ENCODE results near the gene HAL. TPM values are rescaled to one million over a fixed set of nuclear protein-coding genes. Genes with fewer than 3 reads are reported as not detected.

Gene HAL
- total RNA-seq, 2 experiments from 2014 or later, result 0.25 to 0.95 TPM

DNA sequence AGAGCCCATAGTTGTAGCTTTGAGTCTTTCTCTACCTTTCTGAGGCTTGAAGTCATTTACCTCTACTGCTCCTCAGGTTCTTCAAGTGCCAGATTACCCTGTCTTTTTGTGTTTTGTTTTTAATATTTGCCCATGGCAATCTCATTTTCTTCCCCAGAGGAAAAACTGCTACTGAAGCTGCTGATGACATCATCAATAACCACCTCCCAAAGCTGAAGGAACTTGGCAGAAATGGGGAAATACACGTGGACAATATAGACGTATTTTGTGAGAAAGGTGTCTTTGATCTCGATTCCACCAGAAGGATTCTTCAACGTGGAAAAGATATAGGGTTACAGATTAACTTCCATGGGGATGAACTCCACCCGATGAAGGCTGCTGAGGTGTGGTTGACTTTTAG lies 35.9 kb downstream of the HAL start:
- no peaks in the 10 kb centered on the region for H3K4me1 Mint-ChIP-seq (ENCODE audit: low read depth)
- ChIA-PET CTCF (interaction anchor here (1.1 kb wide), 1 partner anchor 149 kb away, joined by 3 read pairs; no protein-coding TSS in a partner anchor), POLR2A (no interaction called here)
- H3K27ac Mint-ChIP-seq, result no peak overlapping the region
- no peaks in the 10 kb centered on the region for H3K9me3 ChIP-seq (ENCODE audit: control insufficient read depth in 1 of 2, insufficient read depth in 1 of 2, low read length in 2 of 2)
- H3K36me3 Mint-ChIP-seq (ENCODE audit: low read depth), result peaks cover 5% of the 10 kb centered on the region
- no peak for DNase-seq
- TF ChIP-seq CTCF (IDR thresholded peaks at IDR 0.05), result no peak
- intact Hi-C loops (cut with DNase I, micrococcal nuclease), result no loop called here
- no peak overlapping the region for H3K27ac ChIP-seq (ENCODE audit: low read depth in 1 of 2, low read length in 2 of 2)
- H3K4me3 ChIP-seq (ENCODE audit: low read length), result no peak overlapping the region
- H3K27me3 Mint-ChIP-seq, result no peaks in the 10 kb centered on the region
- no peaks in the 10 kb centered on the region for H3K9me3 Mint-ChIP-seq
- H3K36me3 ChIP-seq (ENCODE audit: insufficient read depth, low read length), result no peaks in the 10 kb centered on the region
- H3K4me1 ChIP-seq (ENCODE audit: insufficient read depth, low read length), result no peaks in the 10 kb centered on the region
- ATAC-seq (ENCODE audit: poor library complexity), result no peak
- H3K27me3 ChIP-seq (ENCODE audit: control insufficient read depth in 1 of 2, insufficient read depth in 2 of 2, low read length in 2 of 2), result no peaks in the 10 kb centered on the region
- H3K4me3 Mint-ChIP-seq, result no peak overlapping the region

- H3K9me3 ChIP-seq (ENCODE audit: control insufficient read depth in 1 of 2, insufficient read depth in 1 of 2, low read length in 2 of 2), result no peaks in the 10 kb centered on the region
- no peaks in the 10 kb centered on the region for H3K4me1 ChIP-seq (ENCODE audit: insufficient read depth, low read length)
- H3K4me3 ChIP-seq (ENCODE audit: low read length), result no peak overlapping the region
- ATAC-seq (ENCODE audit: poor library complexity) (no peak), DNase-seq (peak in 1 of 14 experiments; percentile 17)
- H3K27me3 ChIP-seq (ENCODE audit: control insufficient read depth in 1 of 2, insufficient read depth in 2 of 2, low read length in 2 of 2), result no peaks in the 10 kb centered on the region
- H3K27ac Mint-ChIP-seq, result no peak overlapping the region
- no peaks in the 10 kb centered on the region for H3K36me3 ChIP-seq (ENCODE audit: insufficient read depth, low read length)
- TF ChIP-seq CTCF (IDR thresholded peaks at IDR 0.05), result no peak
- intact Hi-C loops (cut with DNase I, micrococcal nuclease), result loop anchor here in 1 of 2 experiments (2.0 kb wide), 1 partner anchor 40 kb away; no protein-coding TSS in a partner anchor
- no peak overlapping the region for H3K4me3 Mint-ChIP-seq
- no peaks in the 10 kb centered on the region for H3K27me3 Mint-ChIP-seq
- peaks cover 5% of the 10 kb centered on the region for H3K36me3 Mint-ChIP-seq (ENCODE audit: low read depth)
- H3K4me1 Mint-ChIP-seq (ENCODE audit: low read depth), result no peaks in the 10 kb centered on the region
- no peaks in the 10 kb centered on the region for H3K9me3 Mint-ChIP-seq
- ChIA-PET POLR2A (interaction anchor here (1.8 kb wide), 1 partner anchor 15 kb away, joined by 6 read pairs; no protein-coding TSS in a partner anchor), CTCF (interaction anchor here (0.6 kb wide), 1 partner anchor 390 kb away, joined by 3 read pairs; no protein-coding TSS in a partner anchor)
- no peak overlapping the region for H3K27ac ChIP-seq (ENCODE audit: low read depth in 1 of 2, low read length in 2 of 2)
Observed at GRCh38 chr12:95959107-95959506, 37.0 kb downstream of the HAL start.

DNA sequence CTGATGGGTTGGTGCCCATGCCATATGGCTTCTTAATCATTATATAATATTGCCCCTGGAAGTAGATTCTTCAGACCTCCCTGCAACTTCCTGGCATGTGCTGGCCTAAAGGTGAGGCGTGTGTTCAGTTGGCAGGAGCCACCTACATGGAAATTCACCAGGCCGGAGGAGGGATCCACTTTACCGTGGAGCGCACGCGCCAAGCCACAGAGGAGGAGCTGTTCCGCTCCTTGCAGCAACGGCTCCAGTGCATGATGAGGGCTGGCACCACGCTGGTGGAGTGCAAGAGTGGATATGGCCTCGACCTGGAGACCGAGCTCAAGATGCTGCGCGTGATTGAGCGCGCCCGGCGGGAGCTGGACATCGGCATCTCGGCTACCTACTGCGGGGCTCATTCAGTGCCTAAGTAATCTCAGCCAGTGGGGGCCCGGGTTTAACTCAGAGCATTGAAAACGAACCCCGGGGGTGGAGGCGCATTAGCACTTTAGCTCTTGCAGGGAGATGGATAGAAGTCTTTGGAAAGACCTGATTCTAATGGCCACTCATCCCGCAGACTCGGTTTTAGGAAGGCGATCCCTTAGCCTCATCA lies 39.5 kb downstream of the HAL start:
- POLR2A ChIA-PET, result no interaction called here
- no peaks in the 10 kb centered on the region for H3K4me1 Mint-ChIP-seq (ENCODE audit: low read depth)
- Histone ChIP-seq H3K4me1 (ENCODE audit: insufficient read depth, low read length) (no peaks in the 10 kb centered on the region), H3K36me3 (ENCODE audit: insufficient read depth, low read length) (no peaks in the 10 kb centered on the region), H3K27ac (ENCODE audit: low read depth in 1 of 2, low read length in 2 of 2) (no peak overlapping the region), H3K9me3 (ENCODE audit: control insufficient read depth in 1 of 2, insufficient read depth in 1 of 2, low read length in 2 of 2) (no peaks in the 10 kb centered on the region), H3K4me3 (ENCODE audit: low read length) (no peak overlapping the region), H3K27me3 (ENCODE audit: control insufficient read depth in 1 of 2, insufficient read depth in 2 of 2, low read length in 2 of 2) (no peaks in the 10 kb centered on the region)
- H3K27me3 Mint-ChIP-seq, result no peaks in the 10 kb centered on the region
- no peak overlapping the region for H3K27ac Mint-ChIP-seq
- no peaks in the 10 kb centered on the region for H3K36me3 Mint-ChIP-seq (ENCODE audit: low read depth)
- no peak overlapping the region for H3K4me3 Mint-ChIP-seq
- no peak for ATAC-seq (ENCODE audit: poor library complexity)
- H3K9me3 Mint-ChIP-seq, result no peaks in the 10 kb centered on the region
- DNase-seq, result no peak
- TF ChIP-seq CTCF (IDR thresholded peaks at IDR 0.05), result no peak
- intact Hi-C loops (cut with DNase I, micrococcal nuclease), result no loop called here
- CTCF ChIA-PET, result no interaction called here

Measured in CD4-positive, alpha-beta T cell (primary cell).